DND-41 (cell line): ENCODE results near the gene LAMA4.

Experiments used
- ATAC-seq: fragments of 200-7000 bp; cut with Tn5 transposase; 3 replicates; pipeline ENCODE4 v1.9.1; 2021; ENCODE audit warnings: low read depth; ENCODE audit not compliant: insufficient read depth
- DNase-seq: peaks from one replicate; pipeline ENCODE4 v3.0.0-alpha.2; 2020
- H2AFZ ChIP-seq: 2 replicates; pipeline ENCODE4 v1.6.0; 2012; ENCODE audit warnings: low read depth, low read length
- H3K27ac ChIP-seq: 2 replicates; pipeline ENCODE4 v1.5.1; 2012; ENCODE audit warnings: low read length, inconsistent platforms
- H3K27me3 ChIP-seq: fragments of 200-600 bp; sonication (generic); 2 replicates; pipeline ENCODE4 v1.6.0; 2012; ENCODE audit warnings: low read length, mild to moderate bottlenecking, inconsistent platforms; ENCODE audit not compliant: insufficient read depth, poor library complexity
- H3K36me3 ChIP-seq: 2 replicates; pipeline ENCODE4 v1.5.1; 2012; ENCODE audit warnings: low read length, inconsistent platforms; ENCODE audit not compliant: insufficient read depth
- H3K4me1 ChIP-seq: 2 replicates; pipeline ENCODE4 v1.5.1; 2012; ENCODE audit warnings: mild to moderate bottlenecking, low read length; ENCODE audit not compliant: insufficient read depth
- H3K4me2 ChIP-seq: 2 replicates; pipeline ENCODE4 v1.6.0; 2012; ENCODE audit warnings: mild to moderate bottlenecking, moderate library complexity, low read length, inconsistent platforms; ENCODE audit not compliant: insufficient read depth
- H3K4me3 ChIP-seq, 2 experiments: fragments of 200-600 bp in 1 of 2; shearing (Covaris generic) in 1 of 2; 2 replicates each; pipeline ENCODE4 v1.5.1; 2012 to 2016; ENCODE audit warnings: inconsistent platforms in 2 of 2, low read length in 2 of 2, mild to moderate bottlenecking in 2 of 2, low read depth in 1 of 2, moderate library complexity in 1 of 2
- H3K79me2 ChIP-seq: 2 replicates; pipeline ENCODE4 v1.6.0; 2012; ENCODE audit warnings: low read length, inconsistent platforms; ENCODE audit not compliant: insufficient read depth
- H3K9ac ChIP-seq: 2 replicates; pipeline ENCODE4 v1.6.0; 2012; ENCODE audit warnings: low read depth, mild to moderate bottlenecking, inconsistent platforms, low read length, moderate library complexity
- H3K9me3 ChIP-seq: 2 replicates; pipeline ENCODE4 v1.5.1; 2012; ENCODE audit warnings: low read length, moderate library complexity, mild to moderate bottlenecking, inconsistent platforms; ENCODE audit not compliant: insufficient read depth, severe bottlenecking
- H4K20me1 ChIP-seq: 2 replicates; pipeline ENCODE4 v1.6.0; 2012; ENCODE audit warnings: low read length; ENCODE audit not compliant: insufficient read depth
- CTCF ChIP-seq: IDR thresholded peaks from 2 replicates; pipeline ENCODE4 v1.5.1; 2012; ENCODE audit warnings: borderline replicate concordance, low read length, moderate library complexity, mild to moderate bottlenecking; ENCODE audit not compliant: poor library complexity, severe bottlenecking; ENCODE audit errors: extremely low read depth
- EZH2 ChIP-seq: IDR thresholded peaks from 3 replicates; pipeline ENCODE4 v1.6.1; 2012; ENCODE audit warnings: borderline replicate concordance, low read depth, mild to moderate bottlenecking, moderate library complexity, low read length, inconsistent platforms; ENCODE audit not compliant: severe bottlenecking

LAMA4 gene

GRCh38 chr6:112269114-112269513, 14.7 kb upstream of the LAMA4 start:
- no peaks in the 10 kb centered on the region for H3K79me2 ChIP-seq
- H3K4me3 ChIP-seq: no peak overlapping the region
- peaks cover 10% of the 10 kb centered on the region for H3K27me3 ChIP-seq
- H3K36me3 ChIP-seq: no peaks in the 10 kb centered on the region
- no peaks in the 10 kb centered on the region for H3K9me3 ChIP-seq
- no peaks in the 10 kb centered on the region for H4K20me1 ChIP-seq
- H3K4me2 ChIP-seq: no peak overlapping the region
- DNase-seq (no peak), ATAC-seq (no peak)
- no peak overlapping the region for H3K9ac ChIP-seq
- TF ChIP-seq EZH2 (no peak), CTCF (no peak)
- no peak overlapping the region for H3K27ac ChIP-seq
- H3K4me1 ChIP-seq: no peaks in the 10 kb centered on the region
- H2AFZ ChIP-seq: no peak overlapping the region

GRCh38 chr6:112268654-112269053, 14.3 kb upstream of the LAMA4 start:
- H3K36me3 ChIP-seq: no peaks in the 10 kb centered on the region
- no peaks in the 10 kb centered on the region for H3K4me1 ChIP-seq
- no peak overlapping the region for H2AFZ ChIP-seq
- H3K27me3 ChIP-seq: peaks cover 10% of the 10 kb centered on the region
- H3K9me3 ChIP-seq: no peaks in the 10 kb centered on the region
- no peak overlapping the region for H3K4me3 ChIP-seq
- no peak overlapping the region for H3K27ac ChIP-seq
- H3K9ac ChIP-seq: no peak overlapping the region
- TF ChIP-seq CTCF: no peak
- TF ChIP-seq EZH2: no peak
- H4K20me1 ChIP-seq: no peaks in the 10 kb centered on the region
- ATAC-seq (no peak), DNase-seq (no peak)
- H3K4me2 ChIP-seq: no peak overlapping the region
- no peaks in the 10 kb centered on the region for H3K79me2 ChIP-seq

GRCh38 chr6:112268019-112268418, 13.7 kb upstream of the LAMA4 start:
- no peaks in the 10 kb centered on the region for H3K79me2 ChIP-seq
- no peak for ATAC-seq
- no peaks in the 10 kb centered on the region for H3K9me3 ChIP-seq
- H3K4me2 ChIP-seq: no peak overlapping the region
- H3K27ac ChIP-seq: no peak overlapping the region
- no peak overlapping the region for H3K4me3 ChIP-seq
- H4K20me1 ChIP-seq: no peaks in the 10 kb centered on the region
- no peaks in the 10 kb centered on the region for H3K36me3 ChIP-seq
- no peaks in the 10 kb centered on the region for H3K4me1 ChIP-seq
- peaks cover 10% of the 10 kb centered on the region for H3K27me3 ChIP-seq
- no peak overlapping the region for H2AFZ ChIP-seq
- TF ChIP-seq EZH2 (no peak), CTCF (no peak)
- no peak for DNase-seq
- no peak overlapping the region for H3K9ac ChIP-seq

- no peak overlapping the region for H3K9ac ChIP-seq
- no peak overlapping the region for H3K4me2 ChIP-seq
- no peaks in the 10 kb centered on the region for H4K20me1 ChIP-seq
- no peaks in the 10 kb centered on the region for H3K9me3 ChIP-seq
- ATAC-seq: no peak
- H3K79me2 ChIP-seq: no peaks in the 10 kb centered on the region
- no peak for DNase-seq
- peaks cover 10% of the 10 kb centered on the region for H3K27me3 ChIP-seq
- H3K4me3 ChIP-seq: no peak overlapping the region
- H3K4me1 ChIP-seq: no peaks in the 10 kb centered on the region
- no peak overlapping the region for H2AFZ ChIP-seq
- TF ChIP-seq EZH2: no peak
- no peak for TF ChIP-seq CTCF
- H3K36me3 ChIP-seq: no peaks in the 10 kb centered on the region
- no peak overlapping the region for H3K27ac ChIP-seq
Observed at GRCh38 chr6:112266331-112266730, 12.0 kb upstream of the LAMA4 start.
